Naive thymus-derived CD4-positive, alpha-beta T cell (primary cell): ENCODE data around the gene XKR7. TPM values are rescaled to one million over a fixed set of nuclear protein-coding genes. Genes with fewer than 3 reads are reported as not detected.

Experiments
- ATAC-seq: fragments of 150-1000 bp; cut with Tn5 transposase; 2 replicates; pipeline ENCODE4 v1.10.0; 2021; ENCODE audit warnings: mild to moderate bottlenecking, moderate library complexity
- CTCF ChIA-PET: fragments of 350-600 bp; sonication (Branson Sonifier 250); formaldehyde crosslinking; loops from one replicate; lab custom pipeline; 2021; ENCODE audit warnings: antibody characterized with exemption; lab: Charles Lee
- POLR2A ChIA-PET: fragments of 350-600 bp; sonication (Branson Sonifier 250); formaldehyde crosslinking; loops from one replicate; lab custom pipeline; 2021; ENCODE audit warnings: antibody characterized with exemption, inconsistent platforms; lab: Charles Lee
- DNase-seq, 9 donors: peaks; one replicate each; pipeline versions ENCODE4 v3.0.0 to v3.0.0-alpha.2; 2020 to 2022; ENCODE audit warnings: mixed read lengths in 1 of 9
- H3K27ac ChIP-seq: one replicate; pipeline ENCODE4 v1.7.0; 2013; ENCODE audit warnings: mild to moderate bottlenecking, low read depth, low read length, moderate library complexity
- H3K27me3 ChIP-seq, 2 donors: one replicate each; pipeline ENCODE4 v1.7.0; 2013; ENCODE audit warnings: low read length in 2 of 2, mild to moderate bottlenecking in 2 of 2, moderate library complexity in 2 of 2; ENCODE audit not compliant: control insufficient read depth in 2 of 2, insufficient read depth in 2 of 2
- H3K36me3 ChIP-seq, 3 experiments: 1 replicate in 2 of 3; 2 replicates in 1 of 3; pipeline ENCODE4 v1.7.0; 2013; ENCODE audit warnings: low read length in 3 of 3, mild to moderate bottlenecking in 3 of 3, moderate library complexity in 1 of 3; ENCODE audit not compliant: insufficient read depth in 3 of 3, control insufficient read depth in 2 of 3
- H3K4me1 ChIP-seq, 2 donors: one replicate each; pipeline ENCODE4 v1.7.0; 2013; ENCODE audit warnings: low read length in 2 of 2, mild to moderate bottlenecking in 2 of 2, moderate library complexity in 1 of 2; ENCODE audit not compliant: control insufficient read depth in 2 of 2, insufficient read depth in 2 of 2
- H3K4me3 ChIP-seq: 2 replicates; pipeline ENCODE4 v1.7.0; 2013; ENCODE audit warnings: mild to moderate bottlenecking, low read length
- H3K9me3 ChIP-seq, 3 experiments: 1 replicate in 2 of 3; 2 replicates in 1 of 3; pipeline ENCODE4 v1.7.0; 2013; ENCODE audit warnings: low read length in 3 of 3; ENCODE audit not compliant: control insufficient read depth in 2 of 3
- H3K27ac Mint-ChIP-seq, 9 donors: one replicate each; pipeline ENCODE4 v1.8.0; 2020 to 2022; ENCODE audit warnings: mixed read lengths in 9 of 9, mild to moderate bottlenecking in 8 of 9, moderate library complexity in 5 of 9, inconsistent platforms in 2 of 9
- H3K27me3 Mint-ChIP-seq, 5 donors: one replicate each; pipeline ENCODE4 v1.8.0; 2021 to 2022; ENCODE audit warnings: mixed read lengths in 5 of 5, mild to moderate bottlenecking in 1 of 5
- H3K36me3 Mint-ChIP-seq, 5 donors: one replicate each; pipeline ENCODE4 v1.8.0; 2020 to 2022; ENCODE audit warnings: mixed read lengths in 5 of 5, mild to moderate bottlenecking in 3 of 5, inconsistent platforms in 1 of 5
- H3K4me1 Mint-ChIP-seq, 7 donors: one replicate each; pipeline ENCODE4 v1.8.0; 2020 to 2022; ENCODE audit warnings: mixed read lengths in 7 of 7, mild to moderate bottlenecking in 3 of 7, inconsistent platforms in 1 of 7
- H3K4me3 Mint-ChIP-seq, 10 donors: one replicate each; pipeline ENCODE4 v1.8.0; 2020 to 2022; ENCODE audit warnings: mild to moderate bottlenecking in 10 of 10, mixed read lengths in 10 of 10, moderate library complexity in 6 of 10, inconsistent platforms in 2 of 10
- H3K9me3 Mint-ChIP-seq, 11 donors: one replicate each; pipeline ENCODE4 v1.8.0; 2020 to 2022; ENCODE audit warnings: mixed read lengths in 11 of 11, mild to moderate bottlenecking in 4 of 11, inconsistent platforms in 1 of 11, moderate library complexity in 1 of 11
- intact Hi-C, 2 donors: fragments of 100-400 bp; cut with micrococcal nuclease; formaldehyde crosslinking; loops; one replicate each; pipeline ENCODE4 v1.15.1; 2023
- polyA plus RNA-seq, 2 donors: library from polyadenylated mRNA; unstranded; fragments of 300-500 nt; fragmentation: Illumina TruSeq; gene quantifications; one replicate each; pipeline ENCODE4 v1.2.3, GENCODE V29; 2021
- total RNA-seq, 6 experiments: library from RNA in 5 of 6; stranded (reverse) in 5 of 6; gene quantifications; 1 replicate in 5 of 6; 2 replicates in 1 of 6; pipeline ENCODE4 v1.2.3 and lab custom pipeline; 2021 to 2026

XKR7 gene
- total and polyA plus RNA-seq, 7 experiments from 2014 or later: 0.05 TPM; not detected in 6

GRCh38 chr20:32024683-32025295 lies 56.8 kb downstream of the XKR7 start:
- H3K4me3 ChIP-seq: no peak overlapping the region
- no peak overlapping the region for H3K27ac Mint-ChIP-seq
- H3K27me3 Mint-ChIP-seq: peaks cover 27 to 68% (median 59%) of the 10 kb centered on the region in 5 donors
- no peaks in the 10 kb centered on the region for H3K36me3 Mint-ChIP-seq
- H3K9me3 ChIP-seq: no peaks in the 10 kb centered on the region
- ATAC-seq (no peak), DNase-seq (no peak)
- peaks cover 0 to 2% of the 10 kb centered on the region in 2 donors for H3K4me1 ChIP-seq
- peaks cover 0 to 3% of the 10 kb centered on the region in 2 donors for H3K27me3 ChIP-seq
- intact Hi-C loops: no loop called here
- H3K4me1 Mint-ChIP-seq: peaks cover 0 to 9% (median 8%) of the 10 kb centered on the region in 7 donors
- H3K36me3 ChIP-seq: no peaks in the 10 kb centered on the region
- peaks cover 0 to 6% (median 0%) of the 10 kb centered on the region in 11 donors for H3K9me3 Mint-ChIP-seq
- ChIA-PET CTCF (no interaction called here), POLR2A (interaction anchor here (0.7 kb wide), 1 partner anchor 72 kb away, joined by 3 read pairs; no protein-coding TSS in a partner anchor)
- no peak overlapping the region for H3K27ac ChIP-seq
- H3K4me3 Mint-ChIP-seq: no peak overlapping the region

GRCh38 chr20:32027643-32028042 lies 59.7 kb downstream of the XKR7 start:
- Histone ChIP-seq H3K9me3 (no peaks in the 10 kb centered on the region), H3K27me3 (peaks cover 0 to 3% of the 10 kb centered on the region in 2 donors), H3K4me3 (no peak overlapping the region), H3K27ac (no peak overlapping the region), H3K36me3 (no peaks in the 10 kb centered on the region), H3K4me1 (peaks cover 0 to 4% of the 10 kb centered on the region in 2 donors)
- no peak overlapping the region for H3K27ac Mint-ChIP-seq
- CTCF ChIA-PET: interaction anchor here (0.6 to 1.3 kb wide), 3 partner anchors 8 to 624 kb away, joined by 3 to 4 read pairs (median 4); no protein-coding TSS in a partner anchor
- H3K9me3 Mint-ChIP-seq: peaks cover 0 to 2% (median 0%) of the 10 kb centered on the region in 11 donors
- peaks cover 0 to 1% (median 0%) of the 10 kb centered on the region in 7 donors for H3K4me1 Mint-ChIP-seq
- intact Hi-C loops: no loop called here
- H3K27me3 Mint-ChIP-seq: peaks cover under 1 to 58% (median 32%) of the 10 kb centered on the region in 5 donors
- DNase-seq: no peak
- H3K36me3 Mint-ChIP-seq: no peaks in the 10 kb centered on the region
- no peak for ATAC-seq
- POLR2A ChIA-PET: no interaction called here
- H3K4me3 Mint-ChIP-seq: no peak overlapping the region

- H3K27ac ChIP-seq: no peak overlapping the region
- Mint-ChIP-seq H3K9me3 (peaks cover 0 to 2% (median 0%) of the 10 kb centered on the region in 11 donors), H3K27me3 (peaks cover 10 to 57% (median 21%) of the 10 kb centered on the region in 5 donors), H3K36me3 (no peaks in the 10 kb centered on the region), H3K27ac (no peak overlapping the region), H3K4me3 (no peak overlapping the region), H3K4me1 (peaks cover 0 to 1% (median 0%) of the 10 kb centered on the region in 7 donors)
- H3K4me3 ChIP-seq: no peak overlapping the region
- no peaks in the 10 kb centered on the region for H3K36me3 ChIP-seq
- ChIA-PET POLR2A (no interaction called here), CTCF (interaction anchor here (3.9 kb wide), 1 partner anchor 205 kb away, joined by 35 read pairs; no protein-coding TSS in a partner anchor)
- no peaks in the 10 kb centered on the region for H3K9me3 ChIP-seq
- peaks cover 0 to 4% of the 10 kb centered on the region in 2 donors for H3K4me1 ChIP-seq
- ATAC-seq: no peak
- intact Hi-C loops: no loop called here
- no peak for DNase-seq
- H3K27me3 ChIP-seq: peaks cover 0 to 3% of the 10 kb centered on the region in 2 donors
These were observed 60.9 kb downstream of the XKR7 start for GRCh38 chr20:32028647-32029372.

- intact Hi-C loops: no loop called here
- H3K9me3 ChIP-seq: no peaks in the 10 kb centered on the region
- Mint-ChIP-seq H3K4me1 (peaks cover 0 to 1% (median 0%) of the 10 kb centered on the region in 7 donors), H3K27me3 (peaks cover 13 to 58% (median 18%) of the 10 kb centered on the region in 5 donors), H3K27ac (no peak overlapping the region), H3K36me3 (no peaks in the 10 kb centered on the region), H3K9me3 (peaks cover 0 to 2% (median 0%) of the 10 kb centered on the region in 11 donors), H3K4me3 (peak overlapping the region in 1 of 10 donors; percentile 57)
- no peaks in the 10 kb centered on the region for H3K27me3 ChIP-seq
- ATAC-seq (no peak), DNase-seq (no peak)
- ChIA-PET POLR2A (no interaction called here), CTCF (interaction anchor here (0.9 to 3.9 kb wide), 3 partner anchors 12 to 206 kb away, joined by 3 to 35 read pairs (median 6); no protein-coding TSS in a partner anchor)
- no peak overlapping the region for H3K4me3 ChIP-seq
- H3K4me1 ChIP-seq: peaks cover 0 to 4% of the 10 kb centered on the region in 2 donors
- no peaks in the 10 kb centered on the region for H3K36me3 ChIP-seq
- H3K27ac ChIP-seq: no peak overlapping the region
These were observed 61.6 kb downstream of the XKR7 start for GRCh38 chr20:32029561-32029960.

- H3K4me3 Mint-ChIP-seq: peak overlapping the region in 8 of 10 donors; percentile 29 to 66 (median 52)
- Histone ChIP-seq H3K27ac (no peak overlapping the region), H3K4me1 (peaks cover 0 to 4% of the 10 kb centered on the region in 2 donors), H3K4me3 (peak overlapping the region; percentile 35), H3K27me3 (no peaks in the 10 kb centered on the region), H3K9me3 (no peaks in the 10 kb centered on the region), H3K36me3 (no peaks in the 10 kb centered on the region)
- ATAC-seq: peak; percentile 68
- DNase-seq: peak; percentile 22 to 67 (median 50)
- ChIA-PET CTCF (interaction anchor here (0.7 to 3.9 kb wide), 8 partner anchors 10 to 208 kb away, joined by 3 to 35 read pairs (median 3); no protein-coding TSS in a partner anchor), POLR2A (interaction anchor here (1.1 kb wide), 1 partner anchor 11 kb away, joined by 3 read pairs; no protein-coding TSS in a partner anchor)
- H3K27me3 Mint-ChIP-seq: peaks cover 16 to 62% (median 29%) of the 10 kb centered on the region in 5 donors
- no peaks in the 10 kb centered on the region for H3K36me3 Mint-ChIP-seq
- intact Hi-C loops: loop anchor here (1.0 to 5.0 kb wide), 6 partner anchors 13 to 622 kb away; partner anchors contain the start of gene PDRG1 (in 1 of the 2)
- H3K9me3 Mint-ChIP-seq: peaks cover 0 to 2% (median 0%) of the 10 kb centered on the region in 11 donors
- peaks cover 0 to 4% (median 0%) of the 10 kb centered on the region in 7 donors for H3K4me1 Mint-ChIP-seq
- no peak overlapping the region for H3K27ac Mint-ChIP-seq
These were observed 63.3 kb downstream of the XKR7 start for GRCh38 chr20:32031007-32031958.
